Cerebellar cortex (tissue), 1 donor: ENCODE results near the gene PSMG3.
"Not testable (repeated sequence)": the region's sequence is repeated elsewhere in the genome, so short reads cannot be mapped to it uniquely, and the experiment has no call there.

Source experiments
- DNase-seq: peaks from one replicate; pipeline ENCODE4 v3.0.0-alpha.2; 2015; ENCODE audit warnings: low spot score

The PSMG3 gene

DNA sequence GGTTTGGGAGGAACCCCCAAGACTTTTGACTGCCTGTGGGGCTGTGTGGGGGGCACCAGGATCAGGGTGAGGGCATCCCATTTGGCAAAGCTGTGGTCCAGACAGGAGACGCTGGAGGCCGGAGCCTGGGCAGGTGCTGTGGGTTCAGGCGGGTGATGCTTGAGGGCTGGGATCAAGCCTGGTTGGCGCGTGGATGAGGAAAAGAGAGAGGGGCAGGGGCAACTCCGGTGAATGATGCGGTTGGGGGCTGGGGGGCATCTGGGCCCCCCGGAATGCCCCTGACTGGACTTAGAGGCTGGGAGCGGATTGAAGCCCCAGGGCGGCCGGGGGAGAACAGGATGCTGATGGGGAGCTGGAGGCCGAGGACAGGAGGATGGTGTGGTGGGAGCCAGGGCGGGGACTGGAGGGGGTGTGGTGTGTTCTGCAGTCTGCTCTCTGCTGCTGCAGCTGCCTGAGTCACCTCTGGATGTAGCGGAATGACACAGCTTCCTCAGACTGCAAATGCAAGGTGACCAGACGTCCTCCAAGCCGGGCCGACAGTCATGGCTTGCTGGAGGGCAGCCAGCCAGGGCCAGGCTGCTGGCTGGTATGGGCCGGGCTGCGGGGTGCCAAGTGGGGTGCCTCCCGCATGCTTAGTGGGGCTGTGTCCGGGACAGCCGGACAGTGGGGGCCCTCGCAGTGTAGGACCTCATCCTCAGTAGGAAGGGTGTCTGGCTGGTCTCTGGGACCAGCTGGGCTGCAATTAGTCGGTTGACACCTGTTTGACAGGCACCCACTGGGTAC is 36.1 kb downstream of the PSMG3 start:
- peak; percentile 42 for DNase-seq

DNA sequence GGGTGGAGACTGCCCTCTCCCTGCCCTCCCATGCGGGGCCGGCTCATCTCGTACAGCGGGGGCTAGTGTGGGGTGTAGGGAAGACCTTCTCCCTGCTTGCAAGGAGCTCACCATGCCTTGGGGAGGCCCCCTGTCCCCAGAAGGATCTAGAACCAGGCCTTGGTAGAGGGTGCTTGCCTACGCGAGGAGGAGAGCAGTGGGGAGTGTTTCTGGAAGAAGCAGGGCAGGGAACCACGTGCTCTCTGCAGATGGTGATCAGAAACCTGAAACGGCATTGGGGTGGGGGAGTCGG is 36.6 kb downstream of the PSMG3 start:
- peak; percentile 28 for DNase-seq

DNA sequence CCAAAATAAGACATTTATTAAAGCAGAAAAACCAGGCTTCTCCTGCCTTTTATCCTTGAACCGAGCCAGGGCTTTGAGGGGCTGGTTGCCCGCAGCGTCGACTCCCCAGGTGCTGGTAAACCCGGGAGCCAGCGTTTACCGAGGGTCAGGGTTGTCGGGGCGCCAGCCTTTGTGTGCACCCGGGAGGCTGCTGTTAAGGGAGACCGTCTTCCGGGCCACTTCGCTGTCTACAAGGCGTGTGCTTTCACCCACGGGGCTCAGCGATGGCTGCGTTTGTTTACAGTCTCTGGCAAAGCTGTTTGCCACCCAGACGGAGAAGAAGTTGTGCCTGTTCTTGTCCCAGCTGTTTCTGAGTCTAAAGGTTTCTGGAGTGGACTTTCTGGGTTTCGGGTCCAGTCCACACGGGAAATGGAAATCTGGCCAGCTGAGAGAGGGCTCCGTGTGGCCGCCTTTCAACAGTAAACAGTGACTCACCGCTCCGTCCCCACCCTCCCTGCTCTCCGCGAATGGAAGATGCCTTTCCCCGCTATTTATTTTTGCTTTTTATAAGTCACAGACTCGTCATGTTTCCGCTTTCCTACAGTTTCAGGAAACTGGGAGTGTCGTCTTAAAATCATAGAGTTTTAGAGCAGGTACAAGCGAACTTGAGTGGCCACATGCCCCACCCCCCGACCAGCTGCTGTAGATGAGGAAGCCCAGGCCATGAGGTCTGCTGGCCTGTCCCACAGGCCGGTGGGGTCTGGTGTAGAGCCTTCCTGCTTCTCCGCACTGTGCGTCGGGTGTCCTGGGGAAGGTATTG is 37.2 kb downstream of the PSMG3 start:
- DNase-seq: peak; percentile 39

DNA sequence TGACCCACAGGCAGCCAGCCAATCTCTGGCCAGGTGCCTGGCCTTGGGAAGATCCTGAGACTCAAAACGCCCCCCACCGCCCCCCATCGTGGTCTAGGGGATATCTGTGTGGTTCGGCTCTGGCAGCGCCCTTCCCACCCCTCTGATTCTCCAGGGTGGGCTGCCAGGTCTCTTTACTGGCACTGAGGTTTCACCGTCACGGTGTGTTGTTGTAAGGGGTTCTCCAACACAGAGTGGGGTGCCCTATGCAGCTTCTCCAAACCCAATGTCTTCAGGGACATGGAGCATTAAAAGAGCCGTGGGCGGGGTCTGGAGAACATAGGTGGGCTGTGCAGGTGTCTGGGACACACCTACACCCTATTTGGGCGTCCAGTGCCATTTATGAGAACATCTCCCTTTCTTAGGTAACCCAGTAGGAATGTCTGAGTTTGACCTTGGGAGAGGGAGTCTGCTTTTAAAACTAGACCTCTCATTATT is 37.8 kb downstream of the PSMG3 start:
- DNase-seq: peak; percentile 14

DNA sequence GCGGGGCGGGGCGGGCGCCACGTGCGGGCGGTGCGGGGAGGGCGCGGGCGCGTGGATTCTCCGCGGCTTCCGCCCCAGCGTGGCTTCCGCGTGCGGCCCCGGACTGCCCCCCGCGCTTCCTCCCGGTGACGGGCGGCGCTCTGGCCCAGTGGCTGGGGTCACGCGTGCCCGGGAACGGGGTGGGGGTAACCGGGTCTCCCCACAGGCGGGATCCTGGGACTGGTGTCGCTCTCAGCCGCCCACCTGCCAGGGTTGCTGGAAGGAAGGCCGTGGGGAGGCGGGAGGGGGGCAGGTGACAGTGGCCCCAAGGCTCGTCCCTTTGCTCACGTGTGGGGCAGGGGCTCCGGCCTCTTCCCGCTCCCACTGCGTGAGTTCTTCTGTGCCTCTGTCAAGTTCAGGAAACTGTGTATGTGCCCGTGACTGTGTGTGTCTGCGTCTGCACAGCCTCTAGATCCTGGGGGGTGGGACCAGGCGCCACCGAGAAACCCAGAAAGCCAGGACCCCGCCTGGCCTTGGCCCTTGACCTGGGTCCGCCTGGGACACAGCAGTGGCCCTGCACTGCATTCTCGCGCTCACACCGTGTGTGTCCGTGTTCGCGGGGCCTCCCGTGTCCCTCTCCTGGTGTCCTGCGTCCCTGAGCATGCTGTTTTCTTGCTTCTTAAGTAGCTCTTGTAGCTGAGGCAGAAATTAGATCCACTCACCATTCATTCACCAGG is 38.4 kb downstream of the PSMG3 start:
- DNase-seq: peak; percentile 30

DNA sequence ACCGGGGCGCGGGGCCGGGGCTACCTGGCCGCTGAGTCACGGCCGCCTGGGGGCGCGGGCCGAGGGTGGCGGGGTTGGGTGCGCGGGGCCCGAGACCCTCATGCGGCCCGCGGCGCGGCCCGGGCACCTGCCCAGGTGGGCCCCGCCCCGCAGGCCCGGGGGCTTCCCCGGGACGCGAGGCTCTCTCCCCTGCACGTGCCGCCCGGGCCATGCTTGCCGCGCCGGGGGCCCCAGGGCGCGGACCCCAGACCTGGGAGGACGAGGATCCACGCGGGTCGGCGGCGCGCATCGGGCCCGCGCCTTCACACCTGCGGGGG is 38.9 kb downstream of the PSMG3 start:
- no peak for DNase-seq

DNA sequence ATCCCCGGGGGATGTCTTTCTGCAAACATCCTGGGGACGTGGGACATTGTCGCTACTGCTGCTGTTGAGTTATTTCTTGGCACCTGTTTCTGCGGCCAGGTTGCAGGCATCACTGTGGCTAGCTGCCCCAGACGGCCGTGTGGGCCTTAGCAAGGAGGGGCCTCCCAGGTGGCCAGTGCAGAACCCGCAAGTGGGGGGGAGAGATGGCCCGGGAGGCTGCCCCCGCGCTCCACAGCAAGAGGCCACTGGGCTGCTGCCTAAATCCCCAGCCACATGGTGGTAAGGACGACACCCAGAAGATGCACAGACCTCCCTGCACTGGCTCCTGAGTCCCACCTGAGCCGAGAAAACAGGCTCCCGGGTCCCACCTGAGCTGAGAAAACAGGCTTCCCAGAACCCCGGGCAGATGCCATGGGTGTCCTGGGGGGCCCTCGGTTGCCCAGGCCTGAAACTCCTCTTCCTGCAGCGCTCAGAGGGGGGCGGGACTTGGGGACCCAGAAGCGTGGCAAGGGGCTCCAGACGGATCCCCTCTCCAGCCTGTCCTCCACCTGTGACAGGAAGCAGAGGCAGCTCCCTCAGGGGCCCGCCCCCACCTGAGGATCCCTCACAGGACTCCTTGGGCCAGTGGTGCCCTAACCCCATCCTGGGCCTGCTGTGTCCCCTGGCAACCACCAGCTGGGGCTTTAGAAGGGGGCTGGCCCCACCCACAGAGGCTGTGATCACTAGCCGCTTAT is 40.3 kb downstream of the PSMG3 start:
- no peak for DNase-seq

DNA sequence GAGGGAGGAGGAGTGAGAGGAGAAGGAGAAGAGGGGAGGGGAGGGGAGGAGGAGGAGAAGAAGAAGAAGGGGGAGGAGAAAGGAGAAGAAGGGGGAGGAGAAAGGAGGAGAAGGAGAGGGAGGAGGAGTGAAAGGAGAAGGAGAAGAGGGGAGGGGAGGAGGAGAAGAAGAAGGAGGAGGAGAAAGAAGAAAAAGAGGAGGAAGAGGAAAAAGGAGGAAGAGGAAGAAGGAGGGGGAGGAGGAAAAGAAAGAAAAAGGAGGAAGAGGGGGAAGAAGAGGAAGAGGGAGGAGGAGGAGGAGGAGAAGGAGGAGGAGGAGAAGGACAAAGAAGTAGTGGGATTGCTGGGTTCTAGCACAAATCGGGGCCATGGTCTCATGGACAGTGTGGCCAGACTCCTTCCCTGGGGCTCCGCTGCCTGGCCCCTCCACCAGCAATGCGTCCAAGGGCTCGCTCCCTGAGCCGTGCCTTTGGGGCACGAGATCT is 43.5 kb downstream of the PSMG3 start:
- DNase-seq: no peak

DNA sequence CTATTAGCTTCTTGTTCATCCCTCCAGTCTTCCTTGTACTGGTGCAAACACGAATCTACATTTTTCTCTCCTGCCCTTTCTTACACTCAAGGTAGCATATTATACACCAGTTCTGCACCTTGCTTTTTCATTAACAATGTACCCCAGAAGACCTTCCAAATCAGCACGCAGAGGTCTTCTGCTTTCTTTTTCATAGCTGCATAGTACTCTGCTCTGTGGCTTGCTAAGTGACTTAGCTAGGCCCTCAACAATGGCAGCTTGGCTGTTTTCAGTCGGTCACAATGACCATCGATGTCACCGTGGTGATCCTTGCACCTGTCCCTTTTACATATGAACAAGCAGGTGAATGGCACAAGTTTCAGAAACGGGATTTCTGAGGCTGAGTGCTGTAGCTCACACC is 44.4 kb downstream of the PSMG3 start:
- DNase-seq: no peak

DNA sequence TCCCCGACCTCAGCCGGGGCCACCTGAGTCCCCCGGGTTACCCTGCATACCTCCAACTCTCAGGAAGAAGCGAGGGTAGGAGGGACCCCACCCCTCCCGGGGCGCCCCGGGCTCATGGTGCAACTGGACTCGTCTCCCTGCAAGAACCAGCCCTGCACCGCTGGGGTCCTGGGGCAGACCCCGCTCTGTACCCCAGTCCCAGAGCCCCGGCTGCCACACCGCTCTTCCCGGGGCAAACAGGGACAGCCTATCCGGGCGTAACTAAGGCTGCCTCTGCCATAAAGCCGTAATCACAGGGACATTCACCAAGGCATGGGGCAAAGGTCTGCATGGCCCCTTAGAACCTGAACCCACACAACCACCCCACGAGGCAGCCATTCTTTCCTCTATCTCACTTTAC is 46.0 kb downstream of the PSMG3 start:
- DNase-seq: no peak

DNA sequence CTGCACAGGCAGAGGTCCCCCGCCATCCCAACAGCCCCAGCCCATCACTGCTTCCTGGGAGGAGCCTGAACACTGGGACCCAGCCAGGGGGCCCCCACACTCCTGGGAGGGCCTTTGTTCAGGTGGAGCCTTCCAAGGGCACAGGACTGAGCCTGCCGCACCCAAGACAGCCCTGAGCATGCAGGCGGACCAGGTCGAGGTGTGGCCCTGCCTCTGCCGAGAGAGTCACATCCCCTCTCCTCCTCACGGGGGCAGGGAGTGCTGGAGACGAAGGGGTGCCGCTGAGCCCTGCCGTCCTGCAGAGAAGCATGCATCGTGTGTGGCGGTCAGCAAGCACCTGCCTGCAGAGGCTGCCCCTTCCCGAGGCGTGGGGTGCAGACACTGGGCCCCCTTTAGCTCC is 46.6 kb downstream of the PSMG3 start:
- DNase-seq: no peak

DNA sequence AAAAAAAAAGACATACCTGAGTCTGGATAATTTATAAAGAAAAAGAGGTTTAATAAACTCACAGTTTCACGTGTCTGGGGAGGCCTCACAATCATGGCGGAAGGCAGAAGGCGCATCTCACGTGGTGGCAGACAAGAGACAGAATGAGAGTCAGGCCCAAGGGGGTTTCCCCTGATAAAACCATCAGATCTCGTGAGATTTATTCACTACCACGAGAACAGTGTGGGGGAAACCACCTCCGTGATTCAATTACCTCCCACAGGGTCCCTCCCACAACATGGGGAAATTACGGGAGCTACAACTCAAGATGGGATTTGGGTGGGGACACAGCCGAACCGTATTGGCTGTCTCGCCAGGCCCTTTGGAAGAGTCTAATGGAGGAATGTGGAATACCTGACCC is 48.4 kb downstream of the PSMG3 start:
- no peak for DNase-seq

DNA sequence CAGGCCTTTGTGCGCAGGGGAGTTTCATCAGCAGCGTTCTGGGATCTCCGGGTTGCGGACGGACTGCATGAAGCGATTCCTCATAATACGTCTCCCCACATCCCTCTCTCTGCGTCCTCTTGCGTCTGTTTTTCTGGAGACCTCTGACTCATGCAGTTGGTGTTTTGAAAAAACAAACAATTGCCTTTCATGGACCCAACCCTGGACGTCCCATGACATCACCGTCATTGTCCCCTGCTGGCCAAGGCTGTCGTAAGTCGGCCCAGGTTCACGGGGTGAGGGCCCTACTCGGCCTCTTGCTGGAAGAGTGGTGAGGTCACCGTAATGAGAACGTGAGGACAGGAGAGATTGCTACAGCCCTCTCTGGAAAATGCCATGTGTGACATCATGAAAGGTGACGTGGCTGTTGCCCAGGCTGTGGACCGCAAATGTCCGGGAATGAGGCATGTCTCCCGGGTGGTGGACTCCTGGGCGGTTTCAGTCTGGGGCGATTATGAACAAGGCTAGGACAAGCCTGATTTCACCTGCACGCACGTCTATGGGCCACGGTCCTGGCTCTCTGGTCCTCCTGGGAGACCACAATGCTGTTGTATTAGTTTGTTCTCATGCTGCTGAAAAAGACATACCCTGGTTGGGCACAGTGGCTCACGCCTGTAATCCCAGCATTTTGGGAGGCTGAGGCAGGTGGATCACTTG is 49.1 kb downstream of the PSMG3 start:
- DNase-seq: no peak

DNA sequence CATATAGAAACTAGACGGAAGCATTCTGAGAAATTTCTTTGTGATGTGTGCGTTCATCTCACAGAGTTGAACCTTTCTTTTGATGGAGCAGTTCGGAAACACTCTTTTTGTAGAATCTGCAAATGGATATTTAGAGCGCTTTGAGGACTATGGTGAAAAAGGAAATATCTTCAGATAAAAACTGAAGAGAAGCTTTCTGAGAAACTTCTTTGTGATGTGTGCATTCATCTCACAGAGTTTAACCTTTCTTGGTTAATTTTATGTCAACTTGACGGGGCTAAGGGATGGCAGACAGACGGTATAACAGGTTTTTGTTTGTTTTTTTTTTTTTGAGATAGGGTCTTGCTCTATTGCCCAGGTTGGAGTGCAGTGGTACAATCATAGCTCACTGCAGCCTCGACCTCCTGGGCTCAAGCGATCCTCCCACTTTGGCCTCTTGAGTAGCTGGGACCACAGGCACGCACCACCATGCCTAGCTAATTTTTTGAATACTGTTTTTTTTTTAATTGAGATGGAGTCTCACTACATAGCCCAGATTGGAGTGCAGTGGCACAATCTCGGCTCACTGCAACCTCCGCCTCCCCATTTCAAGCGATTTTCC is 50.4 kb downstream of the PSMG3 start:
- DNase-seq: not testable (repeated sequence)
